Fibroblast of lung (primary cell): ENCODE measurements around the gene ACTL6B. TPM values are rescaled to one million over a fixed set of nuclear protein-coding genes. Genes with fewer than 3 reads are reported as not detected.

ENCODE experiments used
- DNase-seq, 2 donors: peaks; one replicate each; pipeline versions ENCODE4 v3.0.0 to v3.0.0-alpha.2; 2010; ENCODE audit warnings: low read depth in 2 of 2
- H2AFZ ChIP-seq: 2 replicates; pipeline ENCODE4 v1.5.1; 2012; ENCODE audit warnings: low read length, control low read depth, inconsistent platforms
- H3K27ac ChIP-seq: 2 replicates; pipeline ENCODE4 v1.5.1; 2011; ENCODE audit warnings: low read length, control low read depth; ENCODE audit not compliant: insufficient read depth
- H3K27me3 ChIP-seq: 2 replicates; pipeline ENCODE4 v1.5.1; 2011; ENCODE audit warnings: mild to moderate bottlenecking, low read length; ENCODE audit not compliant: control insufficient read depth, insufficient read depth
- H3K36me3 ChIP-seq: 2 replicates; pipeline ENCODE4 v1.5.1; 2011; ENCODE audit warnings: low read length; ENCODE audit not compliant: control insufficient read depth, insufficient read depth
- H3K4me1 ChIP-seq: 2 replicates; pipeline ENCODE4 v1.5.1; 2011; ENCODE audit warnings: low read length; ENCODE audit not compliant: control insufficient read depth, insufficient read depth; ENCODE audit errors: extremely low read depth
- H3K4me2 ChIP-seq: 2 replicates; pipeline ENCODE4 v1.5.1; 2011; ENCODE audit warnings: low read length, control low read depth; ENCODE audit not compliant: insufficient read depth; ENCODE audit errors: extremely low read depth
- H3K4me3 ChIP-seq, 4 experiments: fragments of 200-600 bp in 1 of 4; sonication (generic) in 1 of 4; replicated peaks in 1 of 4; 2 replicates each; pipeline ENCODE4 v1.5.1; 2011 to 2016; ENCODE audit warnings: low read length in 4 of 4, low read depth in 3 of 4, mild to moderate bottlenecking in 3 of 4, control low read depth in 2 of 4, inconsistent platforms in 1 of 4, mixed read lengths in 1 of 4; ENCODE audit not compliant: insufficient read depth in 1 of 4; ENCODE audit errors: control extremely low read depth in 1 of 4
- H3K79me2 ChIP-seq: 2 replicates; pipeline ENCODE4 v1.5.1; 2012; ENCODE audit warnings: mild to moderate bottlenecking, low read length, inconsistent platforms; ENCODE audit not compliant: control insufficient read depth, insufficient read depth
- H3K9ac ChIP-seq: 2 replicates; pipeline ENCODE4 v1.5.1; 2011; ENCODE audit warnings: mild to moderate bottlenecking, low read length, control low read depth; ENCODE audit not compliant: insufficient read depth
- H3K9me3 ChIP-seq: 2 replicates; pipeline ENCODE4 v1.5.1; 2012; ENCODE audit warnings: low read depth, low read length; ENCODE audit not compliant: control insufficient read depth, insufficient read depth
- H4K20me1 ChIP-seq: 2 replicates; pipeline ENCODE4 v1.5.1; 2011; ENCODE audit warnings: low read length; ENCODE audit not compliant: control insufficient read depth, insufficient read depth; ENCODE audit errors: extremely low read depth
- EZH2 ChIP-seq: IDR thresholded peaks from 2 replicates; pipeline ENCODE4 v1.5.1; 2012; ENCODE audit warnings: low read length, control low read depth, mild to moderate bottlenecking; ENCODE audit errors: missing control alignments
- polyA plus RNA-seq, 2 donors: library from polyadenylated mRNA; depleted of rRNA in 1 of 2; stranded (reverse) in 1 of 2; unstranded in 1 of 2; fragments of >200 nt; gene quantifications; 2 replicates each; pipeline ENCODE4 v1.2.1, GENCODE V29; 2011 to 2012; ENCODE audit warnings: missing spikeins in 1 of 2
- total RNA-seq: library from RNA; depleted of rRNA; stranded (reverse); fragments of >200 nt; gene quantifications from 2 replicates; pipeline ENCODE4 v1.2.1, GENCODE V29; 2014
- TF ChIP-seq, protein P1 (sequence below), 2 donors: IDR thresholded peaks in 1 of 2; conservative IDR thresholded peaks in 1 of 2; 1 replicate in 1 of 2; 2 replicates in 1 of 2; pipeline ENCODE4 v1.5.1; 2011 to 2012; ENCODE audit warnings: low read length in 2 of 2, control low read depth in 1 of 2, inconsistent platforms in 1 of 2, low read depth in 1 of 2, mild to moderate bottlenecking in 1 of 2

ACTL6B gene
- total and polyA plus RNA-seq, 2 donors (not counting 1 experiment from before 2014, with no cell fraction given): not detected

DNA sequence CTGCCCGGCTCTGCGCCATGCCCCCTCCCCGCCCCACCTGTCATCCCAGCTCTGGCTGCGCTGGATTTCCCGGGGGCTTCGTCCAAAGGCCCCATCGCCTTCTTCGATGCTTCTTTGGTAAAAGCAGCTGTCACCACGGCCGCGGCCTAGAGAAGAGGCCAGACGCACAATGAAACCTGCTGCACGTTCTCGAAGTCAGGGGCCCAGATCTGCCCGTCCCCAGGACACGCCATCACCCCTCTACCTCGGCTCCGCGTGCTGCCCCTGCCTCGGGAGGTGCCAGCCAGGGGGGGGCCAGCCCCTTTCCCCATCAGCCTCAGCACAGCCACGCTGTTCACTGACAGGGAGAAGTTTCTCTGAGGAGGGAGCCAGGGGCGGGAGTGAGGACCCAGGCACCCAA, 31.0 kb upstream of the ACTL6B start:
- TF ChIP-seq EZH2: no peak
- TF ChIP-seq, protein P1, sequence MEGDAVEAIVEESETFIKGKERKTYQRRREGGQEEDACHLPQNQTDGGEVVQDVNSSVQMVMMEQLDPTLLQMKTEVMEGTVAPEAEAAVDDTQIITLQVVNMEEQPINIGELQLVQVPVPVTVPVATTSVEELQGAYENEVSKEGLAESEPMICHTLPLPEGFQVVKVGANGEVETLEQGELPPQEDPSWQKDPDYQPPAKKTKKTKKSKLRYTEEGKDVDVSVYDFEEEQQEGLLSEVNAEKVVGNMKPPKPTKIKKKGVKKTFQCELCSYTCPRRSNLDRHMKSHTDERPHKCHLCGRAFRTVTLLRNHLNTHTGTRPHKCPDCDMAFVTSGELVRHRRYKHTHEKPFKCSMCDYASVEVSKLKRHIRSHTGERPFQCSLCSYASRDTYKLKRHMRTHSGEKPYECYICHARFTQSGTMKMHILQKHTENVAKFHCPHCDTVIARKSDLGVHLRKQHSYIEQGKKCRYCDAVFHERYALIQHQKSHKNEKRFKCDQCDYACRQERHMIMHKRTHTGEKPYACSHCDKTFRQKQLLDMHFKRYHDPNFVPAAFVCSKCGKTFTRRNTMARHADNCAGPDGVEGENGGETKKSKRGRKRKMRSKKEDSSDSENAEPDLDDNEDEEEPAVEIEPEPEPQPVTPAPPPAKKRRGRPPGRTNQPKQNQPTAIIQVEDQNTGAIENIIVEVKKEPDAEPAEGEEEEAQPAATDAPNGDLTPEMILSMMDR (conservative IDR thresholded peaks at IDR 0.05 in 1 of 2, IDR thresholded peaks at IDR 0.05 in 1 of 2; ENCODE audit: low read depth in 1 of 2, low read length in 2 of 2): no peak
- Histone ChIP-seq H3K27me3 (no peaks in the 10 kb centered on the region), H3K36me3 (peaks cover 36% of the 10 kb centered on the region), H3K4me1 (peaks cover 11% of the 10 kb centered on the region), H3K79me2 (peaks cover 38% of the 10 kb centered on the region), H3K9ac (no peak overlapping the region), H3K4me3 (no peak overlapping the region), H3K9me3 (no peaks in the 10 kb centered on the region), H3K27ac (no peak overlapping the region), H4K20me1 (no peaks in the 10 kb centered on the region), H3K4me2 (no peak overlapping the region), H2AFZ (no peak overlapping the region)
- DNase-seq: no peak

DNA sequence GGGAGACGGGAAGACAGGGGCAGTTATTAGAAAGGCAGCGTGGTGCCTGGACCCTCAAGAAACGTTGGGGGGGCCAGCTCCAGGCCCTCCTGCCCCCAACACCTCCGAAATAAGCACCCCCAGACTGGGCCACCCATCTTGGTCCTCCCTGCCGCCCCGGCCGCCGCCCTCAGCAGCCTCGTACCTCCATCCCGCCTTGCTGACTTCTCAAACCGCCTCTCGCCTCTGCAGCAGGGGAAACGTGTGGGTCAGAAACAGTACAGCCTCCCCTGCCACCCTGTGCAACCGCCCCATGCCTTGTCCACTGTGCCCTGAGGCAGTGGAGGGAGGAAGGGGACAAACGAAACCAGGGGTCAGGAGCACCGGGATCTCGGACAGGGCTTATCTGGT, 30.6 kb upstream of the ACTL6B start:
- H2AFZ ChIP-seq: no peak overlapping the region
- no peaks in the 10 kb centered on the region for H3K9me3 ChIP-seq
- H4K20me1 ChIP-seq: no peaks in the 10 kb centered on the region
- no peak overlapping the region for H3K9ac ChIP-seq
- no peaks in the 10 kb centered on the region for H3K27me3 ChIP-seq
- H3K79me2 ChIP-seq: peaks cover 33% of the 10 kb centered on the region
- peaks cover 40% of the 10 kb centered on the region for H3K36me3 ChIP-seq
- peaks cover 9% of the 10 kb centered on the region for H3K4me1 ChIP-seq
- TF ChIP-seq EZH2: no peak
- TF ChIP-seq, protein P1 (conservative IDR thresholded peaks at IDR 0.05 in 1 of 2, IDR thresholded peaks at IDR 0.05 in 1 of 2; ENCODE audit: low read depth in 1 of 2, low read length in 2 of 2): no peak
- DNase-seq: no peak
- no peak overlapping the region for H3K4me2 ChIP-seq
- H3K4me3 ChIP-seq: no peak overlapping the region
- H3K27ac ChIP-seq: no peak overlapping the region

DNA sequence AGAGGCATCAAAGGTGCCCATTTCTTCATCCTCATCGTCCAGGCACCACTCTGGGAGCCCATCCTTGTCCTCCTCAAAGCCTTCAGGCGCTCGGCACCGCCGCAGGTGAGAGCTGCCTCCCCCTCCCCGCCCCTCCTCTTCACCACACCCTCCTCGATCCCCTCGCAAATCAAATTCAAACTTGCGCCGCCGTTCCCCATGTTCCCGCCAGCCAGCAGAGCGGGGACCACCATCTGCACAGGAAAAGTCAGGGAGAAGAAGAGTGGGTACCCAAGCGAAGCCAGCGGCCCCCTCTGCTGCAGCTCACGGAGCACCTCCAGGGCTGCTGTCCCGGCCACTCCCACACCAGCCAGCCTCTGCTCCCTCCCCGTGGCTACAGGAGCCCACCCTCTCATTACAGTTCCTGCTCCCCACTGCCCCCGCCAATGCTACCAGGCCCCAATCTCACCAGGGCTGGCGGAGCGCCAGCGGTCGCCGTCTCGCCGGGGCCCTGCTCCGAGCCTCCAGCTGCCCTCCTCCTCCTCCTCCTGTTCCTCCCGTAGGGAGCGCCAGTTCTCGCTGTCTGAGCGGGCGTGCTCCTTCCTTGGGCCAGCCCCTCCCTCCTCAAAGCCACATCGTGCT, 30.1 kb upstream of the ACTL6B start:
- H3K4me3 ChIP-seq: no peak overlapping the region
- TF ChIP-seq, protein P1 (conservative IDR thresholded peaks at IDR 0.05 in 1 of 2, IDR thresholded peaks at IDR 0.05 in 1 of 2; ENCODE audit: low read depth in 1 of 2, low read length in 2 of 2): no peak
- TF ChIP-seq EZH2: no peak
- H2AFZ ChIP-seq: no peak overlapping the region
- H3K9me3 ChIP-seq: no peaks in the 10 kb centered on the region
- H4K20me1 ChIP-seq: no peaks in the 10 kb centered on the region
- no peaks in the 10 kb centered on the region for H3K27me3 ChIP-seq
- H3K79me2 ChIP-seq: peaks cover 29% of the 10 kb centered on the region
- H3K4me2 ChIP-seq: no peak overlapping the region
- H3K9ac ChIP-seq: no peak overlapping the region
- H3K27ac ChIP-seq: no peak overlapping the region
- no peak for DNase-seq
- peaks cover 45% of the 10 kb centered on the region for H3K36me3 ChIP-seq
- H3K4me1 ChIP-seq: peaks cover 8% of the 10 kb centered on the region
